A673 (cell line): ENCODE results near the gene COL8A1.

Experiments
- EZH2 ChIP-seq: fragments of 200-600 bp; sonication (generic); IDR thresholded peaks from 2 replicates; pipeline ENCODE4 v1.6.1; 2017; ENCODE audit warnings: borderline replicate concordance, low read depth, mild to moderate bottlenecking, mixed read lengths, antibody characterized with exemption, low read length; ENCODE audit not compliant: poor library complexity, severe bottlenecking
- TF ChIP-seq, protein P1 (sequence below): fragments of 300-800, 200-600 bp; sonication (generic); conservative IDR thresholded peaks from 2 replicates; pipeline ENCODE4 v1.5.1; 2017; ENCODE audit warnings: low read depth, mild to moderate bottlenecking, antibody characterized with exemption, low read length, moderate library complexity, mixed read lengths

GRCh38 chr3:99639579-99639978 lies 1.2 kb downstream of the COL8A1 start:
- TF ChIP-seq EZH2 = no peak
- TF ChIP-seq, protein P1, sequence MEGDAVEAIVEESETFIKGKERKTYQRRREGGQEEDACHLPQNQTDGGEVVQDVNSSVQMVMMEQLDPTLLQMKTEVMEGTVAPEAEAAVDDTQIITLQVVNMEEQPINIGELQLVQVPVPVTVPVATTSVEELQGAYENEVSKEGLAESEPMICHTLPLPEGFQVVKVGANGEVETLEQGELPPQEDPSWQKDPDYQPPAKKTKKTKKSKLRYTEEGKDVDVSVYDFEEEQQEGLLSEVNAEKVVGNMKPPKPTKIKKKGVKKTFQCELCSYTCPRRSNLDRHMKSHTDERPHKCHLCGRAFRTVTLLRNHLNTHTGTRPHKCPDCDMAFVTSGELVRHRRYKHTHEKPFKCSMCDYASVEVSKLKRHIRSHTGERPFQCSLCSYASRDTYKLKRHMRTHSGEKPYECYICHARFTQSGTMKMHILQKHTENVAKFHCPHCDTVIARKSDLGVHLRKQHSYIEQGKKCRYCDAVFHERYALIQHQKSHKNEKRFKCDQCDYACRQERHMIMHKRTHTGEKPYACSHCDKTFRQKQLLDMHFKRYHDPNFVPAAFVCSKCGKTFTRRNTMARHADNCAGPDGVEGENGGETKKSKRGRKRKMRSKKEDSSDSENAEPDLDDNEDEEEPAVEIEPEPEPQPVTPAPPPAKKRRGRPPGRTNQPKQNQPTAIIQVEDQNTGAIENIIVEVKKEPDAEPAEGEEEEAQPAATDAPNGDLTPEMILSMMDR = no peak
